K562 (cell line): ENCODE data around the gene TMEM181. TPM values are rescaled to one million over a fixed set of nuclear protein-coding genes. Genes with fewer than 3 reads are reported as not detected.
A peak's percentile ranks its signal among the peaks of the same experiment; 100 is the strongest.

Source experiments
- MIER1 ChIP-seq: fragments of 450-650 bp; IDR thresholded peaks from 2 replicates; pipeline ENCODE4 v1.6.1; 2016; ENCODE audit warnings: antibody characterized with exemption, mild to moderate bottlenecking, low read depth
- NFYB ChIP-seq: IDR thresholded peaks from 2 replicates; pipeline ENCODE4 v1.6.1; 2011; ENCODE audit warnings: mild to moderate bottlenecking, moderate library complexity; ENCODE audit not compliant: insufficient read length; ENCODE audit errors: extremely low read depth
- NR4A1 ChIP-seq, 2 experiments: fragments of 250-450 bp in 1 of 2; fragments of 450-650 bp in 1 of 2; sonication (Bioruptor Pico) in 1 of 2; IDR thresholded peaks; 2 replicates each; pipeline versions ENCODE4 v1.4.0 to v1.6.1; 2016 to 2020; ENCODE audit warnings: mild to moderate bottlenecking in 2 of 2, missing compliant biosample characterization in 1 of 2, missing genetic modification characterization in 1 of 2, moderate library complexity in 1 of 2
- PHB ChIP-seq: fragments of 250-450 bp; sonication (Bioruptor Pico); IDR thresholded peaks from 2 replicates; pipeline ENCODE4 v1.5.0; 2021
- PTBP1 ChIP-seq: fragments of 200-400 bp; formaldehyde crosslinking; IDR thresholded peaks from 2 replicates; pipeline ENCODE4 v1.6.1; 2017; ENCODE audit warnings: low read depth, low read length
- ZNF764 ChIP-seq: fragments of 250-450 bp; sonication (Bioruptor Pico); IDR thresholded peaks from 2 replicates; pipeline ENCODE4 v1.4.0; 2020; ENCODE audit warnings: low read depth, mild to moderate bottlenecking, moderate library complexity
- polyA plus RNA-seq, 8 experiments: library from polyadenylated mRNA; depleted of rRNA in 4 of 8; stranded (reverse) in 5 of 8; unstranded in 3 of 8; fragments of >200 nt; fragmentation: Nextera tagmentation in 2 of 8; fragmentation: Illumina TruSeq in 1 of 8; extraction: Ambion mirVana in 2 of 8; extraction: Trizol in 1 of 8; gene quantifications; 2 replicates each; pipeline versions ENCODE4 v1.2.1 to v1.2.3, GENCODE V29; 2011 to 2014; ENCODE audit warnings: inconsistent platforms in 1 of 8, missing spikeins in 1 of 8
- total RNA-seq, 7 experiments: library from RNA; depleted of rRNA in 6 of 7; stranded (reverse); fragments of >200 nt in 6 of 7; fragmentation: Illumina TruSeq in 2 of 7; extraction: Trizol in 2 of 7; gene quantifications; 2 replicates each; pipeline versions ENCODE4 v1.2.1 to v1.2.3, GENCODE V29; 2011 to 2021; ENCODE audit warnings: low replicate concordance in 1 of 7
- TF ChIP-seq, protein P1 (sequence below), 2 experiments: fragments of 450-650 bp; formaldehyde crosslinking in 1 of 2; IDR thresholded peaks; 2 replicates each; pipeline versions ENCODE4 v1.4.0 to v1.6.1; 2014 to 2020; ENCODE audit warnings: mild to moderate bottlenecking in 2 of 2, borderline replicate concordance in 1 of 2, low read depth in 1 of 2
- TF ChIP-seq, protein P2 (sequence below): sonication (generic); formaldehyde crosslinking; IDR thresholded peaks from 2 replicates; pipeline ENCODE4 v1.8.1; 2023; ENCODE audit warnings: mild to moderate bottlenecking, missing genetic modification reagents
- TF ChIP-seq, protein P3 (sequence below): fragments of 250-450 bp; sonication (Bioruptor Pico); IDR thresholded peaks from 2 replicates; pipeline ENCODE4 v1.4.0; 2020; ENCODE audit warnings: mild to moderate bottlenecking, moderate library complexity, borderline replicate concordance
- TF ChIP-seq, protein P4 (sequence below): sonication (generic); formaldehyde crosslinking; IDR thresholded peaks from 2 replicates; pipeline ENCODE4 v1.5.0; 2020; ENCODE audit warnings: missing genetic modification reagents

TMEM181 gene
- total and polyA plus RNA-seq, 9 of the 15 experiments (the other 6 are each of a cell fraction or from before 2014, with no cell fraction given) = 5.6 to 27.2 (median 19.9) TPM

DNA sequence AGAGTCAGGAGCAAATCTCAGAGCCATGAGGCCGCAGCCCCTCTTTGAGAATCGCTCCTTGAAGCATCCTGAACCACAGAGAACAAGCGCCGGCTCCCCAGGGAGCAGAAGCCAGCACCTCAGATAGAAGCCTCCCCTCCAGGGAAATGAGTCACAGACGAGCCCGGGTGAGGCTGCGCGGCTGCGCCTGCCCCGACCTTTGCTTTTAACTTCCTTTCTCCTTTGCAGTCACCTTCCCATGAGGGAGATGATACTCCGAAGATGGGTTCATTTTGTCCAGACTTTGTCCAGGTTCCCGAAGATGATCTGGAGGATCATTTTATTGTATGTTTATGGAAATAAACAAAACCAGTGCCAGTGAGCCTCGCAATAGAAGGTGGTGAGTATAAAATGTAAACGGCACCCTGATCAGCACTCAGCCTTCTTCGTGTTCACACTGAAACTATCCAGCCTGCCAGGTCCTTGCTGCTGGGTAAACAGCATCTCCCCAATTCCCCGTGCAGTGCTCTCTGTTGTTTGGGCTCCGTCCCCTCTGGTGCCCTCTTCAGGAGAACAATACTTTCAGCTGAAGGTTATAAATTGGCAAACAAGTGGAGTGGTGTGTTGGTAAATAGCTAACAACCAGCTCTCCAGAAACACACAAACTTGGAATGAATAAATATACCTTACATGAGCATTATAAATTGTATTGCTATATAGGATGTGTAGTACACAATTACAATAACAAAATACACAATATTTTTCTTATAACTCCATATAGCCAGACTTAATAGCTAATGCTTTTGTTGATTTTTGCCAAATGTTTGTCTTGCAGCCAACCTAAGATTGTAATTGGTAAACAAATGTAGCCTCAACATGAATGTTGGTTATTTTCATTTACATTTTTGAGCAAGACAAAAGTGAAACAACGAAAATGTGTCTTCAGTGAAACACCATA is 41.4 kb upstream of the TMEM181 start (continued):
- TF ChIP-seq, protein P1, sequence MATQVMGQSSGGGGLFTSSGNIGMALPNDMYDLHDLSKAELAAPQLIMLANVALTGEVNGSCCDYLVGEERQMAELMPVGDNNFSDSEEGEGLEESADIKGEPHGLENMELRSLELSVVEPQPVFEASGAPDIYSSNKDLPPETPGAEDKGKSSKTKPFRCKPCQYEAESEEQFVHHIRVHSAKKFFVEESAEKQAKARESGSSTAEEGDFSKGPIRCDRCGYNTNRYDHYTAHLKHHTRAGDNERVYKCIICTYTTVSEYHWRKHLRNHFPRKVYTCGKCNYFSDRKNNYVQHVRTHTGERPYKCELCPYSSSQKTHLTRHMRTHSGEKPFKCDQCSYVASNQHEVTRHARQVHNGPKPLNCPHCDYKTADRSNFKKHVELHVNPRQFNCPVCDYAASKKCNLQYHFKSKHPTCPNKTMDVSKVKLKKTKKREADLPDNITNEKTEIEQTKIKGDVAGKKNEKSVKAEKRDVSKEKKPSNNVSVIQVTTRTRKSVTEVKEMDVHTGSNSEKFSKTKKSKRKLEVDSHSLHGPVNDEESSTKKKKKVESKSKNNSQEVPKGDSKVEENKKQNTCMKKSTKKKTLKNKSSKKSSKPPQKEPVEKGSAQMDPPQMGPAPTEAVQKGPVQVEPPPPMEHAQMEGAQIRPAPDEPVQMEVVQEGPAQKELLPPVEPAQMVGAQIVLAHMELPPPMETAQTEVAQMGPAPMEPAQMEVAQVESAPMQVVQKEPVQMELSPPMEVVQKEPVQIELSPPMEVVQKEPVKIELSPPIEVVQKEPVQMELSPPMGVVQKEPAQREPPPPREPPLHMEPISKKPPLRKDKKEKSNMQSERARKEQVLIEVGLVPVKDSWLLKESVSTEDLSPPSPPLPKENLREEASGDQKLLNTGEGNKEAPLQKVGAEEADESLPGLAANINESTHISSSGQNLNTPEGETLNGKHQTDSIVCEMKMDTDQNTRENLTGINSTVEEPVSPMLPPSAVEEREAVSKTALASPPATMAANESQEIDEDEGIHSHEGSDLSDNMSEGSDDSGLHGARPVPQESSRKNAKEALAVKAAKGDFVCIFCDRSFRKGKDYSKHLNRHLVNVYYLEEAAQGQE (IDR thresholded peaks at IDR 0.05; ENCODE audit: borderline replicate concordance) = peak; percentile 69; the same call in 1 of the 2 replicates
- TF ChIP-seq, protein P1 (CRISPR knock-in tag; IDR thresholded peaks at IDR 0.05; ENCODE audit: low read depth) = no peak
- no peak for TF ChIP-seq MIER1
- no peak for TF ChIP-seq PTBP1
- TF ChIP-seq NR4A1 (CRISPR knock-in tag; IDR thresholded peaks at IDR 0.05) = no peak
- TF ChIP-seq NR4A1 (tag; IDR thresholded peaks at IDR 0.05) = no peak
- no peak for TF ChIP-seq PHB (CRISPR knock-in tag)
- no peak for TF ChIP-seq NFYB
- TF ChIP-seq, protein P2, sequence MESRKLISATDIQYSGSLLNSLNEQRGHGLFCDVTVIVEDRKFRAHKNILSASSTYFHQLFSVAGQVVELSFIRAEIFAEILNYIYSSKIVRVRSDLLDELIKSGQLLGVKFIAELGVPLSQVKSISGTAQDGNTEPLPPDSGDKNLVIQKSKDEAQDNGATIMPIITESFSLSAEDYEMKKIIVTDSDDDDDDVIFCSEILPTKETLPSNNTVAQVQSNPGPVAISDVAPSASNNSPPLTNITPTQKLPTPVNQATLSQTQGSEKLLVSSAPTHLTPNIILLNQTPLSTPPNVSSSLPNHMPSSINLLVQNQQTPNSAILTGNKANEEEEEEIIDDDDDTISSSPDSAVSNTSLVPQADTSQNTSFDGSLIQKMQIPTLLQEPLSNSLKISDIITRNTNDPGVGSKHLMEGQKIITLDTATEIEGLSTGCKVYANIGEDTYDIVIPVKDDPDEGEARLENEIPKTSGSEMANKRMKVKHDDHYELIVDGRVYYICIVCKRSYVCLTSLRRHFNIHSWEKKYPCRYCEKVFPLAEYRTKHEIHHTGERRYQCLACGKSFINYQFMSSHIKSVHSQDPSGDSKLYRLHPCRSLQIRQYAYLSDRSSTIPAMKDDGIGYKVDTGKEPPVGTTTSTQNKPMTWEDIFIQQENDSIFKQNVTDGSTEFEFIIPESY (CRISPR knock-in tag) = no peak
- TF ChIP-seq, protein P3, sequence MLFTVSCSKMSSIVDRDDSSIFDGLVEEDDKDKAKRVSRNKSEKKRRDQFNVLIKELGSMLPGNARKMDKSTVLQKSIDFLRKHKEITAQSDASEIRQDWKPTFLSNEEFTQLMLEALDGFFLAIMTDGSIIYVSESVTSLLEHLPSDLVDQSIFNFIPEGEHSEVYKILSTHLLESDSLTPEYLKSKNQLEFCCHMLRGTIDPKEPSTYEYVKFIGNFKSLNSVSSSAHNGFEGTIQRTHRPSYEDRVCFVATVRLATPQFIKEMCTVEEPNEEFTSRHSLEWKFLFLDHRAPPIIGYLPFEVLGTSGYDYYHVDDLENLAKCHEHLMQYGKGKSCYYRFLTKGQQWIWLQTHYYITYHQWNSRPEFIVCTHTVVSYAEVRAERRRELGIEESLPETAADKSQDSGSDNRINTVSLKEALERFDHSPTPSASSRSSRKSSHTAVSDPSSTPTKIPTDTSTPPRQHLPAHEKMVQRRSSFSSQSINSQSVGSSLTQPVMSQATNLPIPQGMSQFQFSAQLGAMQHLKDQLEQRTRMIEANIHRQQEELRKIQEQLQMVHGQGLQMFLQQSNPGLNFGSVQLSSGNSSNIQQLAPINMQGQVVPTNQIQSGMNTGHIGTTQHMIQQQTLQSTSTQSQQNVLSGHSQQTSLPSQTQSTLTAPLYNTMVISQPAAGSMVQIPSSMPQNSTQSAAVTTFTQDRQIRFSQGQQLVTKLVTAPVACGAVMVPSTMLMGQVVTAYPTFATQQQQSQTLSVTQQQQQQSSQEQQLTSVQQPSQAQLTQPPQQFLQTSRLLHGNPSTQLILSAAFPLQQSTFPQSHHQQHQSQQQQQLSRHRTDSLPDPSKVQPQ (CRISPR knock-in tag) = no peak
- TF ChIP-seq, protein P4, sequence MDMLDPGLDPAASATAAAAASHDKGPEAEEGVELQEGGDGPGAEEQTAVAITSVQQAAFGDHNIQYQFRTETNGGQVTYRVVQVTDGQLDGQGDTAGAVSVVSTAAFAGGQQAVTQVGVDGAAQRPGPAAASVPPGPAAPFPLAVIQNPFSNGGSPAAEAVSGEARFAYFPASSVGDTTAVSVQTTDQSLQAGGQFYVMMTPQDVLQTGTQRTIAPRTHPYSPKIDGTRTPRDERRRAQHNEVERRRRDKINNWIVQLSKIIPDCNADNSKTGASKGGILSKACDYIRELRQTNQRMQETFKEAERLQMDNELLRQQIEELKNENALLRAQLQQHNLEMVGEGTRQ = no peak
- TF ChIP-seq ZNF764 (CRISPR knock-in tag) = no peak
